Adrenal gland (tissue), 12 donors: ENCODE data around the gene FGFR4. TPM values are rescaled to one million over a fixed set of nuclear protein-coding genes. Genes with fewer than 3 reads are reported as not detected.

Experiments used
- DNase-seq, 7 donors: peaks; one replicate each; pipeline ENCODE4 v3.0.0-alpha.2; 2019 to 2020
- H3K27ac ChIP-seq, 5 donors: fragments of 200-600 bp; sonication (generic) in 4 of 5; 1 replicate in 3 of 5; 2 replicates in 2 of 5; pipeline versions ENCODE4 v1.5.1 to v1.8.0; 2016 to 2020; ENCODE audit warnings: mild to moderate bottlenecking in 1 of 5
- H3K27me3 ChIP-seq: fragments of 200-600 bp; 2 replicates; pipeline ENCODE4 v1.8.0; 2021
- H3K36me3 ChIP-seq, 2 donors: fragments of 200-600 bp; replicated peaks in 1 of 2; 1 replicate in 1 of 2; 2 replicates in 1 of 2; pipeline versions ENCODE4 v1.5.1 to v1.8.0; 2018 to 2022
- H3K4me1 ChIP-seq, 2 donors: fragments of 200-600 bp; replicated peaks in 1 of 2; 1 replicate in 1 of 2; 2 replicates in 1 of 2; pipeline versions ENCODE4 v1.5.1 to v1.8.0; 2018 to 2021
- H3K4me3 ChIP-seq, 4 donors: fragments of 200-600 bp; sonication (generic) in 3 of 4; one replicate each; pipeline ENCODE4 v1.5.1; 2016 to 2018
- H3K9me3 ChIP-seq, 3 donors: fragments of 200-600 bp; sonication (generic) in 1 of 3; replicated peaks in 1 of 3; 1 replicate in 2 of 3; 2 replicates in 1 of 3; pipeline versions ENCODE4 v1.5.1 to v1.8.0; 2016 to 2021
- POLR2A ChIP-seq, 2 donors: fragments of 450-650 bp; IDR thresholded peaks; one replicate each; pipeline ENCODE4 v1.6.1; 2017; ENCODE audit warnings: antibody characterized with exemption in 2 of 2, mild to moderate bottlenecking in 2 of 2, moderate library complexity in 1 of 2
- WGBS, 4 donors: extraction: QIAGEN DNeasy Blood & Tissue Kit in 2 of 4; methylation state at CpG; one replicate each; pipeline versions ENCODE4 v1.1.5 to v1.1.7; 2013 to 2017; 5-methylcytosine and 5-hydroxymethylcytosine counted together
- intact Hi-C, 2 donors: fragments of 100-400 bp; cut with DNase I; formaldehyde crosslinking; loops; one replicate each; pipeline versions ENCODE4 v1.14.1 to v1.15.0; 2022 to 2023
- polyA plus RNA-seq, 3 donors: library from polyadenylated mRNA; stranded (reverse); fragments of 200-250 nt in 2 of 3; fragments of 350-450 nt in 1 of 3; fragmentation: Illumina TruSeq in 1 of 3; extraction: RNeasy Lipid Tissue Mini Kit (QIAGEN cat#74804) in 1 of 3; gene quantifications; one replicate each; pipeline ENCODE4 v1.2.3, GENCODE V29; 2013 to 2014
- total RNA-seq, 9 donors: library from RNA; depleted of rRNA in 4 of 9; stranded (reverse); fragments of >200 nt in 4 of 9; fragments of 120-200 nt in 1 of 9; fragmentation: NEBNext Ultra II Directional in 1 of 9; extraction: Animal tissue kit (Norgen Biotek cat#: 25700) in 1 of 9; gene quantifications; one replicate each; pipeline versions ENCODE4 v1.1.0 to v1.2.4, GENCODE V29; 2013 to 2023
- TF ChIP-seq, protein P1 (sequence below), 6 experiments: fragments of 450-650 bp in 4 of 6; fragments of 200-600 bp in 2 of 6; sonication (generic) in 1 of 6; IDR thresholded peaks; 1 replicate in 5 of 6; 2 replicates in 1 of 6; pipeline versions ENCODE4 v1.5.1 to v1.8.0; 2016 to 2021; ENCODE audit warnings: antibody characterized with exemption in 6 of 6, mild to moderate bottlenecking in 2 of 6, moderate library complexity in 1 of 6
- donor health status: healthy with polysubstance abuse.
- donor health status: Bipolar disorder and iron deficiency.
- donor health status: DM: yes; HTN: yes; CAD: no.
- donor health status: DM: no; HTN: no; CAD: no.
- donor health status: DM: no; HTN: no; CAD: no.
- donor health status: DM: yes; HTN: yes; CAD: no.

Gene FGFR4
- total and polyA plus RNA-seq, 12 donors, result 12.3 to 106 (median 26.4) TPM

DNA sequence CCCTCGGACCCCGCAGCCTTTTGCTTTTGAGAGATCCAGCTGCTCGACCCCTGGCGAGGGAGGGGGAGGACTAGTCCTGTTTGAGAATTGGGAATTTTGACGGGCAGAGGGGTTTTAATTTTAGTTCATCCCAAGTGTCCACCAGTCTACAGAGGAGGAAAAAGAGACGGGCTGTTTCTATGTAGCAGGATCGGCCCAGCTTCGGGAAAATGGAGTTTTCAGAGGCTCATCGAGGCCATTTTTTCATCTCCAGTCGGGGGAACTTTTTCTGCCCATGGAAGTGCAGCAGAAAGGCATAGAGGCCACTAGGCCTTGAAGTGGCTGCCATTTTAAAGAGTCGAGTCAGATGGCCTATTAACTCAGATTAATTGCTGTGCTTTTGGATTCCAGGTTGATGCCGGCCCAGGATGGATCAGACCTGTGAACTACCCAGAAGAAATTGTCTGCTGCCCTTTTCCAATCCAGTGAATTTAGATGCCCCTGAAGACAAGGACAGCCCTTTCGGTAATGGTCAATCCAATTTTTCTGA is 48.0 kb downstream of the FGFR4 start:
- intact Hi-C loops, result loop anchor here in 1 of 2 donors (10.0 kb wide), 1 partner anchor 170 kb away; the partner anchor contains the start of genes PRELID1 and RAB24
- peaks cover 33 to 57% of the 10 kb centered on the region in 2 donors for H3K4me1 ChIP-seq
- H3K36me3 ChIP-seq, result peaks cover 0 to 20% of the 10 kb centered on the region in 2 donors
- WGBS, 4 donors, result 11 to 18% (median 11%) methylated on average over 8 to 13 of the region's 13 CpGs
- H3K27ac ChIP-seq, result peak overlapping the region; percentile 39 to 95 (median 89)
- DNase-seq, result peak in 2 of 7 donors; percentile 10 to 24
- TF ChIP-seq, protein P1, sequence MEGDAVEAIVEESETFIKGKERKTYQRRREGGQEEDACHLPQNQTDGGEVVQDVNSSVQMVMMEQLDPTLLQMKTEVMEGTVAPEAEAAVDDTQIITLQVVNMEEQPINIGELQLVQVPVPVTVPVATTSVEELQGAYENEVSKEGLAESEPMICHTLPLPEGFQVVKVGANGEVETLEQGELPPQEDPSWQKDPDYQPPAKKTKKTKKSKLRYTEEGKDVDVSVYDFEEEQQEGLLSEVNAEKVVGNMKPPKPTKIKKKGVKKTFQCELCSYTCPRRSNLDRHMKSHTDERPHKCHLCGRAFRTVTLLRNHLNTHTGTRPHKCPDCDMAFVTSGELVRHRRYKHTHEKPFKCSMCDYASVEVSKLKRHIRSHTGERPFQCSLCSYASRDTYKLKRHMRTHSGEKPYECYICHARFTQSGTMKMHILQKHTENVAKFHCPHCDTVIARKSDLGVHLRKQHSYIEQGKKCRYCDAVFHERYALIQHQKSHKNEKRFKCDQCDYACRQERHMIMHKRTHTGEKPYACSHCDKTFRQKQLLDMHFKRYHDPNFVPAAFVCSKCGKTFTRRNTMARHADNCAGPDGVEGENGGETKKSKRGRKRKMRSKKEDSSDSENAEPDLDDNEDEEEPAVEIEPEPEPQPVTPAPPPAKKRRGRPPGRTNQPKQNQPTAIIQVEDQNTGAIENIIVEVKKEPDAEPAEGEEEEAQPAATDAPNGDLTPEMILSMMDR (IDR thresholded peaks at IDR 0.05), result no peak
- no peak for TF ChIP-seq POLR2A (IDR thresholded peaks at IDR 0.05)
- no peaks in the 10 kb centered on the region for H3K27me3 ChIP-seq
- no peaks in the 10 kb centered on the region for H3K9me3 ChIP-seq
- peak overlapping the region in 2 of 4 donors; percentile 60 to 73 for H3K4me3 ChIP-seq

DNA sequence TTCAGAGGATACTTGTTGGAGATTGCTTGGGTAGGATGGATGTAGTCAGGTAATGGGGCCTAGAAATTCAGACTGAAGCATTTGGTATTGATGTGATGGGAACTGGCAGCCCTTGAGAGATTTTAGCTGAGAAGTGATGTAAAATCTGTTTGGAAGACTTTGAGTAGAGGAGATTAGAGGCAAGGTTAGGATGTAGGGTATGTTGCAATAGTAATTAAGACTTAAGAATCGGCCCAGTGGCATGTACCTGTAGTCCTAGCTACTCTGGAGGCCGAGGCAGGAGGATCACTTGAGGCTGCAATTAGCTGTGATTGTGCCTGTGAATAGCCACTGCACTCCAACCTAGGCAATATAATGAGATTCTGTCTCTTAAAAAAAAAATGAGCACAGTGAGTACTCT is 53.6 kb downstream of the FGFR4 start:
- DNase-seq, result no peak

DNA sequence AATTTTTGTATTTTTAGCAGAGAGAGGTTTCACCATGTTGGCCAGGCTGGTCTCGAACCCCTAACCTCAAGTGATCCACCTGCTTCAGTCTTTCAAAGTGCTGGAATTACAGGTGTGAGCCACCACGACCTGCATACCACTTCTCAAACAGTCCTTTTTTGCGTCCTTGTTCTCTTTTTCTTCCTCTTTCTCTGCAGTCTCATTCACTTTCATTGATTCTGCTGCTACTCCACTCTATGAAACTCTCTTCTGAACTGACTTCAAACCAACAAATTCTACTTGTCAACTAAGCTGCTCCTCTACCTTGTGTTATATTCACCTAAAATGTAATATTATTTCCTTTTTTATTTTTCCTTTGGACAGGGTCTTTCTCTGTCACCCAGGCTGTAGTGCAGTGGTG is 54.8 kb downstream of the FGFR4 start:
- DNase-seq, result no peak
- Histone ChIP-seq H3K4me1 (peaks cover 16 to 64% of the 10 kb centered on the region in 2 donors), H3K27me3 (no peaks in the 10 kb centered on the region), H3K27ac (no peak overlapping the region), H3K36me3 (peaks cover 0 to 46% of the 10 kb centered on the region in 2 donors), H3K9me3 (no peaks in the 10 kb centered on the region), H3K4me3 (no peak overlapping the region)
- WGBS, 4 donors, result 76 to 87% (median 81%) methylated on average over 3 of the region's 3 CpGs
- intact Hi-C loops, result loop anchor here in 1 of 2 donors (10.0 kb wide), 1 partner anchor 133 kb away; no protein-coding TSS in a partner anchor
- no peak for TF ChIP-seq POLR2A (IDR thresholded peaks at IDR 0.05)
- TF ChIP-seq, protein P1 (IDR thresholded peaks at IDR 0.05), result no peak

More for the DNA sequence above, 53.6 kb downstream of the FGFR4 start:
- no peak for TF ChIP-seq POLR2A (IDR thresholded peaks at IDR 0.05)
- TF ChIP-seq, protein P1 (IDR thresholded peaks at IDR 0.05), result no peak
- no peaks in the 10 kb centered on the region for H3K9me3 ChIP-seq
- peaks cover 20 to 76% of the 10 kb centered on the region in 2 donors for H3K4me1 ChIP-seq
- no peak overlapping the region for H3K4me3 ChIP-seq
- WGBS, 4 donors, result 73 to 87% (median 79%) methylated on average over 2 of the region's 2 CpGs
- H3K27ac ChIP-seq, result no peak overlapping the region
- peaks cover 0 to 45% of the 10 kb centered on the region in 2 donors for H3K36me3 ChIP-seq
- H3K27me3 ChIP-seq, result no peaks in the 10 kb centered on the region
- intact Hi-C loops, result loop anchor here in 1 of 2 donors (10.0 kb wide), 1 partner anchor 134 kb away; no protein-coding TSS in a partner anchor

- Histone ChIP-seq H3K9me3 (no peaks in the 10 kb centered on the region), H3K27ac (no peak overlapping the region), H3K4me1 (peaks cover 9 to 57% of the 10 kb centered on the region in 2 donors), H3K36me3 (peaks cover 0 to 53% of the 10 kb centered on the region in 2 donors), H3K27me3 (no peaks in the 10 kb centered on the region), H3K4me3 (no peak overlapping the region)
- intact Hi-C loops, result loop anchor here in 1 of 2 donors (10.0 kb wide), 1 partner anchor 133 kb away; no protein-coding TSS in a partner anchor
- TF ChIP-seq, protein P1 (IDR thresholded peaks at IDR 0.05), result no peak
- no peak for TF ChIP-seq POLR2A (IDR thresholded peaks at IDR 0.05)
- 80 to 89% (median 82%) methylated on average over 2 of the region's 2 CpGs for WGBS, 4 donors
- DNase-seq, result no peak
Measured at GRCh38 chr5:177142098-177142611, 55.4 kb downstream of the FGFR4 start.
